ENCODE data around the gene SPHK2.
"Not testable (repeated sequence)": the region's sequence is repeated elsewhere in the genome, so short reads cannot be mapped to it uniquely, and the experiment has no call there.

The SPHK2 gene

GRCh38 chr19:48573163-48573505, 46.2 kb upstream of the SPHK2 start:
- no peaks in the 10 kb centered on the region for H3F3A ChIP-seq (ENCODE audit: control insufficient read depth, insufficient read depth)
- H3K4me2 ChIP-seq (ENCODE audit: low read length), result no peak overlapping the region
- no peaks in the 10 kb centered on the region for H3K79me2 ChIP-seq (ENCODE audit: control insufficient read depth, low read length)
- TF ChIP-seq EZH2phosphoT487 (IDR thresholded peaks at IDR 0.05; ENCODE audit: borderline replicate concordance, low read length) (no peak), CTCF (IDR thresholded peaks at IDR 0.05; ENCODE audit: low read depth, low read length, poor library complexity, severe bottlenecking) (no peak)
- no peaks in the 10 kb centered on the region for H4K20me1 ChIP-seq (ENCODE audit: control insufficient read depth, insufficient read depth, low read depth, low read length)
- H3K27ac ChIP-seq (ENCODE audit: low read depth, low read length), result no peak overlapping the region
- H3K36me3 ChIP-seq (ENCODE audit: control insufficient read depth, low read length), result no peaks in the 10 kb centered on the region
- H3K4me3 ChIP-seq (ENCODE audit: low read length), result no peak overlapping the region
- H3K4me1 ChIP-seq (ENCODE audit: control insufficient read depth, low read length), result peaks cover 7% of the 10 kb centered on the region
- H3K9me3 ChIP-seq (ENCODE audit: control insufficient read depth, insufficient read depth, low read length), result no peaks in the 10 kb centered on the region
- no peaks in the 10 kb centered on the region for H3K9me2 ChIP-seq (replicated peaks; ENCODE audit: control insufficient read depth, low read length)
- peaks cover 2% of the 10 kb centered on the region; the same call in 1 of the 2 replicates for H3K27me3 ChIP-seq (ENCODE audit: control insufficient read depth, low read length)

GRCh38 chr19:48575931-48576622, 43.2 kb upstream of the SPHK2 start:
- TF ChIP-seq CTCF (IDR thresholded peaks at IDR 0.05; ENCODE audit: low read depth, low read length, poor library complexity, severe bottlenecking), result no peak
- no peak for TF ChIP-seq EZH2phosphoT487 (IDR thresholded peaks at IDR 0.05; ENCODE audit: borderline replicate concordance, low read length)

GRCh38 chr19:48577908-48578307, 41.4 kb upstream of the SPHK2 start:
- not testable (repeated sequence) for H3K27me3 ChIP-seq (ENCODE audit: control insufficient read depth, low read length); H3K9me3 ChIP-seq (ENCODE audit: control insufficient read depth, insufficient read depth, low read length); H3K9me2 ChIP-seq (replicated peaks; ENCODE audit: control insufficient read depth, low read length); H3K27ac ChIP-seq (ENCODE audit: low read depth, low read length); H3K4me1 ChIP-seq (ENCODE audit: control insufficient read depth, low read length); H4K20me1 ChIP-seq (ENCODE audit: control insufficient read depth, insufficient read depth, low read depth, low read length); H3K36me3 ChIP-seq (ENCODE audit: control insufficient read depth, low read length); H3K4me3 ChIP-seq (ENCODE audit: low read length); H3K4me2 ChIP-seq (ENCODE audit: low read length); H3F3A ChIP-seq (ENCODE audit: control insufficient read depth, insufficient read depth); H3K79me2 ChIP-seq (ENCODE audit: control insufficient read depth, low read length)

More at GRCh38 chr19:48575931-48576622, 43.2 kb upstream of the SPHK2 start:
- Histone ChIP-seq H3K4me1 (ENCODE audit: control insufficient read depth, low read length) (peaks cover 5% of the 10 kb centered on the region; the same call in 1 of the 2 replicates), H3K79me2 (ENCODE audit: control insufficient read depth, low read length) (no peaks in the 10 kb centered on the region), H3K4me3 (ENCODE audit: low read length) (no peak overlapping the region), H3F3A (ENCODE audit: control insufficient read depth, insufficient read depth) (no peaks in the 10 kb centered on the region), H3K36me3 (ENCODE audit: control insufficient read depth, low read length) (no peaks in the 10 kb centered on the region), H3K27ac (ENCODE audit: low read depth, low read length) (no peak overlapping the region), H3K4me2 (ENCODE audit: low read length) (no peak overlapping the region), H3K9me3 (ENCODE audit: control insufficient read depth, insufficient read depth, low read length) (no peaks in the 10 kb centered on the region), H3K27me3 (ENCODE audit: control insufficient read depth, low read length) (no peaks in the 10 kb centered on the region), H4K20me1 (ENCODE audit: control insufficient read depth, insufficient read depth, low read depth, low read length) (no peaks in the 10 kb centered on the region), H3K9me2 (replicated peaks; ENCODE audit: control insufficient read depth, low read length) (no peaks in the 10 kb centered on the region)

GRCh38 chr19:48578891-48579290, 40.4 kb upstream of the SPHK2 start:
- no peaks in the 10 kb centered on the region for H3K36me3 ChIP-seq (ENCODE audit: control insufficient read depth, low read length)
- no peak overlapping the region for H3K27ac ChIP-seq (ENCODE audit: low read depth, low read length)
- H3K4me2 ChIP-seq (ENCODE audit: low read length), result no peak overlapping the region
- H3K9me3 ChIP-seq (ENCODE audit: control insufficient read depth, insufficient read depth, low read length), result no peaks in the 10 kb centered on the region
- no peaks in the 10 kb centered on the region for H4K20me1 ChIP-seq (ENCODE audit: control insufficient read depth, insufficient read depth, low read depth, low read length)
- H3F3A ChIP-seq (ENCODE audit: control insufficient read depth, insufficient read depth), result no peaks in the 10 kb centered on the region
- TF ChIP-seq EZH2phosphoT487 (IDR thresholded peaks at IDR 0.05; ENCODE audit: borderline replicate concordance, low read length), result no peak
- TF ChIP-seq CTCF (IDR thresholded peaks at IDR 0.05; ENCODE audit: low read depth, low read length, poor library complexity, severe bottlenecking), result no peak
- H3K79me2 ChIP-seq (ENCODE audit: control insufficient read depth, low read length), result no peaks in the 10 kb centered on the region
- no peaks in the 10 kb centered on the region for H3K9me2 ChIP-seq (replicated peaks; ENCODE audit: control insufficient read depth, low read length)
- no peaks in the 10 kb centered on the region for H3K27me3 ChIP-seq (ENCODE audit: control insufficient read depth, low read length)
- H3K4me1 ChIP-seq (ENCODE audit: control insufficient read depth, low read length), result peaks cover 7% of the 10 kb centered on the region
- H3K4me3 ChIP-seq (ENCODE audit: low read length), result no peak overlapping the region

All from DOHH2 (cell line).